ENCODE results near the gene RERE.
A peak's percentile ranks its signal among the peaks of the same experiment; 100 is the strongest.
"Not testable (repeated sequence)": the region's sequence is repeated elsewhere in the genome, so short reads cannot be mapped to it uniquely, and the experiment has no call there.

RERE gene

DNA sequence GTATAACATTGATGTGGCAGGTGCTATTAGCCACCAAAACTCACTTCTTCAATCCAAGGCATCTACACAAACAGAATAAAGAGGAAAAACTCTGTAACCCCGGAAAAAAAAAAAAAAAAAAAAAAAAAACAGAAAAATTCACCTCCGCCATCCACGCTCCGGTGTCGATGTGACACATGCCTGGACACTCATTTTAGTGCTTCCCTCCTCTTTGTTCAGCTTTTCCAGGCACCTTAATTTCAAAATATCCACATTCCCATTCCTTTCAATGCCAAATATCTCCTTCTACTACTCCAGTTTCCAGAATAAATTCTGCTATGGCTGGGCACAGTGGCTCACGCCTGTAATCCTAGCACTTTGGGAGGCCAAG, 5.8 kb upstream of the RERE start:
- peaks cover 0 to 4% of the 10 kb centered on the region in 2 donors for H3K4me1 Mint-ChIP-seq (ENCODE audit: low read depth in 2 of 2)
- no peak for DNase-seq
- ATAC-seq (replicated peaks) = no peak
- peaks cover 6 to 26% of the 10 kb centered on the region in 2 donors for H3K27me3 Mint-ChIP-seq
- H3K27ac Mint-ChIP-seq = no peak overlapping the region
- peaks cover 3% of the 10 kb centered on the region for H3K36me3 Mint-ChIP-seq (ENCODE audit: insufficient read depth)
- H3K4me3 Mint-ChIP-seq = no peak overlapping the region
- H3K9me3 Mint-ChIP-seq = no peaks in the 10 kb centered on the region

DNA sequence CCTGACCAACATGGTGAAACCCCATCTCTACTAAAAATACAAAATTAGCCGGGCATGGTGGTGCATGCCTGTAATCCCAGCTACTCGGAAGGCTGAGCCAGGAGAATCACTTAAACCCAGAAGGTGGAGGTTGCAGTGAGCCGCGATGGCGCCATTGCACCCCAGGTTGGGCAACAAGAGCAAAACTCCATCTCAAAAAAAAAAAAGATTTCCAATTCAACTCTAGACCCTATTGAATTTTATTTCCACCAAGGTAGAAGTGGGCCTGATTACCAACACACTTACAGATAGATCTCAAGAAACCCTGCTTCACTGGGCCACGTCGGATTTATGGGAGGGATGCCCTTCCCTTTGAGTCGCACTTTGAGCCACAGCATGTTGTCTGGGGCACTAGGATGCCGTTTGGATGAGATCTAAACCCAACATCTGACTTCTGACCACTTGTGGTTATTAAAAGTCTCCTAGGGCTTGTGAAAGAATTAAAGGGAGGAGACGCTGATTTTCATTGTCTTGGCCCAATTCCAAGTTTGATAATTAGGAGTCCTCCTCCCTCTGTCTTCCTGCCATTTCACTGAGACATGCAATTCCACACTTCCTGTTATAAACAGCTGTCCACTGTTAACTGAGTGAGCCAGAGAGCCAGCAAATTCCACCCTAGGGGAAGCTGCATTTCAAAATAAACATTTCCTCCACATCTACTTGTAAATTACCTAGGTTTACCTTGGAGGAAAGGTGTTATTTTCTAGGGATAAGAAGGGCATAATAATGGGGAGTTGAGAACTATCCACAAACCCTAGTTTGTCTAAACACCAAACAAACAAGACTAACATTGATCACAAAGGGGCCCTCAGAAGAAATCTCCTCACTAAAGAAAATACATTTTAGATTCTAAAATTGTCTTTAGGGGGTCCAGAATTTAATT, 5.2 kb upstream of the RERE start:
- Mint-ChIP-seq H3K27me3 (peaks cover 6 to 26% of the 10 kb centered on the region in 2 donors), H3K9me3 (no peaks in the 10 kb centered on the region), H3K36me3 (ENCODE audit: insufficient read depth) (peaks cover 9% of the 10 kb centered on the region), H3K4me3 (no peak overlapping the region), H3K4me1 (ENCODE audit: low read depth in 2 of 2) (peaks cover 3 to 7% of the 10 kb centered on the region in 2 donors), H3K27ac (no peak overlapping the region)
- ATAC-seq (replicated peaks) = no peak
- no peak for DNase-seq

GRCh38 chr1:8821084-8821483, 3.6 kb upstream of the RERE start:
- H3K27me3 Mint-ChIP-seq = peaks cover 6 to 26% of the 10 kb centered on the region in 2 donors
- peaks cover 11 to 19% of the 10 kb centered on the region in 2 donors for H3K4me1 Mint-ChIP-seq (ENCODE audit: low read depth in 2 of 2)
- DNase-seq = no peak
- H3K27ac Mint-ChIP-seq = no peak overlapping the region
- H3K9me3 Mint-ChIP-seq = no peaks in the 10 kb centered on the region
- H3K4me3 Mint-ChIP-seq = no peak overlapping the region
- peaks cover 21% of the 10 kb centered on the region for H3K36me3 Mint-ChIP-seq (ENCODE audit: insufficient read depth)
- ATAC-seq (replicated peaks) = no peak

- peak overlapping the region in 1 of 2 donors; percentile 29 for H3K4me3 Mint-ChIP-seq
- not testable (repeated sequence) for DNase-seq; ATAC-seq (replicated peaks); H3K9me3 Mint-ChIP-seq; H3K27ac Mint-ChIP-seq
- H3K27me3 Mint-ChIP-seq = peaks cover 6 to 26% of the 10 kb centered on the region in 2 donors
- H3K4me1 Mint-ChIP-seq (ENCODE audit: low read depth in 2 of 2) = peaks cover 19 to 41% of the 10 kb centered on the region in 2 donors
- peaks cover 21% of the 10 kb centered on the region for H3K36me3 Mint-ChIP-seq (ENCODE audit: insufficient read depth)
Measured at GRCh38 chr1:8818789-8819188, 1.3 kb upstream of the RERE start.

- Mint-ChIP-seq H3K9me3 (no peaks in the 10 kb centered on the region), H3K4me3 (peak overlapping the region; percentile 91 to 94), H3K27ac (peak overlapping the region; percentile 97 to 98), H3K27me3 (peaks cover 6 to 24% of the 10 kb centered on the region in 2 donors), H3K4me1 (ENCODE audit: low read depth in 2 of 2) (peaks cover 19 to 42% of the 10 kb centered on the region in 2 donors), H3K36me3 (ENCODE audit: insufficient read depth) (peaks cover 21% of the 10 kb centered on the region)
- DNase-seq (no peak), ATAC-seq (replicated peaks) (no peak)
Measured at GRCh38 chr1:8818325-8818775, 910 bp upstream of the RERE start.

GRCh38 chr1:8816831-8817411, 519 bp downstream of the RERE start:
- H3K4me1 Mint-ChIP-seq (ENCODE audit: low read depth in 2 of 2) = peaks cover 22 to 46% of the 10 kb centered on the region in 2 donors
- peak overlapping the region; percentile 97 to 98 for H3K27ac Mint-ChIP-seq
- H3K36me3 Mint-ChIP-seq (ENCODE audit: insufficient read depth) = peaks cover 21% of the 10 kb centered on the region
- DNase-seq (peak; percentile 9 to 29 (median 12)), ATAC-seq (replicated peaks) (peak; percentile 17)
- no peaks in the 10 kb centered on the region for H3K9me3 Mint-ChIP-seq
- peak overlapping the region; percentile 91 to 94 for H3K4me3 Mint-ChIP-seq
- H3K27me3 Mint-ChIP-seq = peaks cover 3 to 9% of the 10 kb centered on the region in 2 donors

GRCh38 chr1:8816264-8816663, 1.2 kb downstream of the RERE start:
- peak overlapping the region; percentile 97 to 98 for H3K27ac Mint-ChIP-seq
- H3K4me1 Mint-ChIP-seq (ENCODE audit: low read depth in 2 of 2) = peaks cover 22 to 46% of the 10 kb centered on the region in 2 donors

DNA sequence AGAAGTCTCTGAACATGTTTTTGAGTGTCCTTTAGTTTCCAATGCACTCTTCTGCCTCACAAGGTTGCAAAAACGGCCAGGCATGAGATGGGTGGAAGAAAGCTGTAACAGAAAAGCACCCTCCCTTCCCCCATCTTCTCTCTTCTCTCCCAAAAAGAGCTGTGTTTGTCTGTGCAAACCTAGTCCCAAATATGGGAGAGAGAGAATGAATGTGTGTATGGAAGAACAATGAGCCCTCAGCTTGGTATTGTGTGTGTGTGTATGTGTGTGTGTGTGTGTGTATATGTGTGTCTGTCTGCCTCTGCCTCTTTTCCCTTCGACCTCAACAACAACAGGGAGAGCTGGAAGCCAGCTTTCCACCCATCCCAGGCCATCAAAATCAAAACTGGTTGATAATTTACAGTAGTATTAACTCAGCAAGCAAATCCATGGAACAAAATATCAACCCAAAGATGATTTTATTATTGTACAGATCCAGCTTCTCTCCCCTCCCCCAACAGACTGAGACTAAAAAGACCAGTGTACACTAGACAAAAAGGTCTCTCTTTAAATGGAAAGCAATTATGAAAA, 1.8 kb downstream of the RERE start:
- H3K36me3 Mint-ChIP-seq (ENCODE audit: insufficient read depth) = peaks cover 21% of the 10 kb centered on the region
- peak overlapping the region; percentile 91 to 94 for H3K4me3 Mint-ChIP-seq
- no peaks in the 10 kb centered on the region for H3K9me3 Mint-ChIP-seq
- H3K27me3 Mint-ChIP-seq = peaks cover 0 to 5% of the 10 kb centered on the region in 2 donors
- H3K27ac Mint-ChIP-seq = peak overlapping the region; percentile 97 to 98
- peaks cover 25 to 46% of the 10 kb centered on the region in 2 donors for H3K4me1 Mint-ChIP-seq (ENCODE audit: low read depth in 2 of 2)
- ATAC-seq (replicated peaks) (no peak), DNase-seq (no peak)

More at GRCh38 chr1:8816264-8816663, 1.2 kb downstream of the RERE start:
- ATAC-seq (replicated peaks) = no peak
- Mint-ChIP-seq H3K9me3 (no peaks in the 10 kb centered on the region), H3K4me3 (peak overlapping the region; percentile 91 to 94), H3K27me3 (peaks cover 0 to 5% of the 10 kb centered on the region in 2 donors), H3K36me3 (ENCODE audit: insufficient read depth) (peaks cover 21% of the 10 kb centered on the region)
- no peak for DNase-seq

DNA sequence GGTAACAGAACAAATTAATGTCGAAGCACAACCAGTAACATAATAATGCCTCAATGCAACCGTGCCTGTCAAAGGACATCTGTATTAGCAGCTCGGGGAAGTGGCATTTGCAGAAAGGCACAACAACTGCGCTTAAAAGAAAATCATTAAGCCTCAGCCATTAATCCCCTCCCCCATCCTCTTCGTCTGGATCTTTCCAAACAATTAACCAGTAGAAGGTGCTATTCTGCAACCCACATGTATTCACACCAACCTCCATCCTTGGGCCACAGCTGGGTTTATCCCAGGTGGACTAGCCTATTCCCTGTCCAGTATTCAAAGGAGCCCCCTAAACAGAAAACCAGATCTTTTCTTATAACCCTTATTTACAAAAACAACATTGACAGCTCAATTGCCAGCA, 2.6 kb downstream of the RERE start:
- no peak overlapping the region for H3K27ac Mint-ChIP-seq

GRCh38 chr1:8813991-8814390, 3.4 kb downstream of the RERE start:
- no peak overlapping the region for H3K4me3 Mint-ChIP-seq
- peaks cover 26 to 46% of the 10 kb centered on the region in 2 donors for H3K4me1 Mint-ChIP-seq (ENCODE audit: low read depth in 2 of 2)
- H3K27me3 Mint-ChIP-seq = no peaks in the 10 kb centered on the region
- DNase-seq = no peak
- H3K36me3 Mint-ChIP-seq (ENCODE audit: insufficient read depth) = peaks cover 21% of the 10 kb centered on the region
- no peak overlapping the region for H3K27ac Mint-ChIP-seq
- no peak for ATAC-seq (replicated peaks)
- no peaks in the 10 kb centered on the region for H3K9me3 Mint-ChIP-seq

More for the DNA sequence above, 2.6 kb downstream of the RERE start:
- H3K4me3 Mint-ChIP-seq = no peak overlapping the region
- DNase-seq (no peak), ATAC-seq (replicated peaks) (no peak)
- H3K9me3 Mint-ChIP-seq = no peaks in the 10 kb centered on the region
- peaks cover 21% of the 10 kb centered on the region for H3K36me3 Mint-ChIP-seq (ENCODE audit: insufficient read depth)
- no peaks in the 10 kb centered on the region for H3K27me3 Mint-ChIP-seq
- H3K4me1 Mint-ChIP-seq (ENCODE audit: low read depth in 2 of 2) = peaks cover 26 to 46% of the 10 kb centered on the region in 2 donors

- Mint-ChIP-seq H3K27me3 (no peaks in the 10 kb centered on the region), H3K4me3 (no peak overlapping the region), H3K9me3 (no peaks in the 10 kb centered on the region), H3K4me1 (ENCODE audit: low read depth in 2 of 2) (peaks cover 27 to 44% of the 10 kb centered on the region in 2 donors), H3K36me3 (ENCODE audit: insufficient read depth) (peaks cover 19% of the 10 kb centered on the region), H3K27ac (peak overlapping the region in 1 of 2 donors; percentile 32)
- no peak for ATAC-seq (replicated peaks)
- DNase-seq = no peak
Measured at GRCh38 chr1:8813016-8813763, 4.2 kb downstream of the RERE start.

DNA sequence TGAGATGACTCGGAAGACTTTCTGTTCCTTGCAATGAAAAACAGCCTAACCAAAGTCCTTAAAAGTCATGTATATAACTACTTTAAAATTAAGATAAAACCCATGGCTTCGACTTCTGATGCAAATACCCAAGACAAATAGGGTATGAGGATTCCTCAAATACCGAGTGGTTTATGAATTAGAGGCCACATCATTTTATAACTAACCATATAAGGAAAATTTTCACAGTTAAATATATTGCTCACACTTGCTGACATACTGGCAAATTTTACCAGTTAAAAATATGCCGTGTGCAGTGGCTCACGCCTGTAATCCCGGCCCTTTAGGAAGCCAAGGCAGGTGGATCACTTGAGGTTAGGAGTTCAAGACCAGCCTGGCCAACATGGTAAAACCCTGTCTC, 5.4 kb downstream of the RERE start:
- no peak overlapping the region for H3K27ac Mint-ChIP-seq
- H3K36me3 Mint-ChIP-seq (ENCODE audit: insufficient read depth) = peaks cover 9% of the 10 kb centered on the region
- no peaks in the 10 kb centered on the region for H3K9me3 Mint-ChIP-seq
- H3K4me1 Mint-ChIP-seq (ENCODE audit: low read depth in 2 of 2) = peaks cover 25 to 40% of the 10 kb centered on the region in 2 donors
- no peak for ATAC-seq (replicated peaks)
- no peak for DNase-seq
- no peak overlapping the region for H3K4me3 Mint-ChIP-seq
- H3K27me3 Mint-ChIP-seq = no peaks in the 10 kb centered on the region

- ATAC-seq (replicated peaks) (no peak), DNase-seq (no peak)
- Mint-ChIP-seq H3K27ac (no peak overlapping the region), H3K27me3 (no peaks in the 10 kb centered on the region), H3K9me3 (no peaks in the 10 kb centered on the region), H3K4me3 (no peak overlapping the region), H3K4me1 (ENCODE audit: low read depth in 2 of 2) (peaks cover 19 to 30% of the 10 kb centered on the region in 2 donors), H3K36me3 (ENCODE audit: insufficient read depth) (no peaks in the 10 kb centered on the region)
Measured at GRCh38 chr1:8810987-8811386, 6.5 kb downstream of the RERE start.

All from effector memory CD8-positive, alpha-beta T cell (primary cell).